Prostate gland (tissue), 2 donors: ENCODE results near the gene ZNF182. TPM values are rescaled to one million over a fixed set of nuclear protein-coding genes. Genes with fewer than 3 reads are reported as not detected.
"Not testable (repeated sequence)": the region's sequence is repeated elsewhere in the genome, so short reads cannot be mapped to it uniquely, and the experiment has no call there.

Experiments
- DNase-seq: peaks from one replicate; pipeline ENCODE4 v3.0.0-alpha.2; 2019; ENCODE audit warnings: low spot score
- H3K27ac ChIP-seq, 2 donors: fragments of 200-600 bp; sonication (generic); 2 replicates each; pipeline ENCODE4 v1.5.1; 2017 to 2019
- H3K27me3 ChIP-seq: fragments of 200-600 bp; sonication (generic); replicated peaks from 2 replicates; pipeline ENCODE4 v1.5.1; 2019; ENCODE audit not compliant: insufficient read depth
- H3K36me3 ChIP-seq, 2 donors: fragments of 200-600 bp; sonication (generic); 1 replicate in 1 of 2; 2 replicates in 1 of 2; pipeline versions ENCODE4 v1.5.1 to v1.8.1; 2017 to 2019
- H3K4me1 ChIP-seq: fragments of 200-600 bp; sonication (generic); replicated peaks from 2 replicates; pipeline ENCODE4 v1.5.1; 2019
- H3K4me3 ChIP-seq, 2 donors: fragments of 200-600 bp; sonication (generic); 2 replicates each; pipeline ENCODE4 v1.5.1; 2017 to 2019
- H3K9me3 ChIP-seq: fragments of 200-600 bp; sonication (generic); 2 replicates; pipeline ENCODE4 v1.5.1; 2017
- POLR2A ChIP-seq: fragments of 450-650 bp; IDR thresholded peaks from one replicate; pipeline ENCODE4 v1.6.1; 2016; ENCODE audit warnings: antibody characterized with exemption, mild to moderate bottlenecking
- POLR2AphosphoS5 ChIP-seq: sonication (generic); formaldehyde crosslinking; IDR thresholded peaks from one replicate; pipeline ENCODE4 v1.6.1; 2017; ENCODE audit warnings: antibody characterized with exemption
- WGBS: methylation state at CpG from one replicate; pipeline ENCODE4 v1.1.5; 2018; 5-methylcytosine and 5-hydroxymethylcytosine counted together
- intact Hi-C: fragments of 100-400 bp; cut with DNase I; formaldehyde crosslinking; loops from one replicate; pipeline ENCODE4 v1.14.2; 2022
- total RNA-seq, 2 donors: library from RNA; depleted of rRNA; stranded (reverse); fragments of >200 nt; gene quantifications; one replicate each; pipeline ENCODE4 v1.1.0, GENCODE V29; 2016
- TF ChIP-seq, protein P1 (sequence below), 4 experiments: fragments of 200-600 bp in 2 of 4; fragments of 450-650 bp in 2 of 4; sonication (generic) in 2 of 4; IDR thresholded peaks; 1 replicate in 3 of 4; 2 replicates in 1 of 4; pipeline ENCODE4 v1.5.1; 2016 to 2019; ENCODE audit warnings: antibody characterized with exemption in 4 of 4, mild to moderate bottlenecking in 2 of 4, moderate library complexity in 2 of 4

Gene ZNF182
- total RNA-seq, result 1 to 10 TPM; 5.6 to 6.5 TPM

DNA sequence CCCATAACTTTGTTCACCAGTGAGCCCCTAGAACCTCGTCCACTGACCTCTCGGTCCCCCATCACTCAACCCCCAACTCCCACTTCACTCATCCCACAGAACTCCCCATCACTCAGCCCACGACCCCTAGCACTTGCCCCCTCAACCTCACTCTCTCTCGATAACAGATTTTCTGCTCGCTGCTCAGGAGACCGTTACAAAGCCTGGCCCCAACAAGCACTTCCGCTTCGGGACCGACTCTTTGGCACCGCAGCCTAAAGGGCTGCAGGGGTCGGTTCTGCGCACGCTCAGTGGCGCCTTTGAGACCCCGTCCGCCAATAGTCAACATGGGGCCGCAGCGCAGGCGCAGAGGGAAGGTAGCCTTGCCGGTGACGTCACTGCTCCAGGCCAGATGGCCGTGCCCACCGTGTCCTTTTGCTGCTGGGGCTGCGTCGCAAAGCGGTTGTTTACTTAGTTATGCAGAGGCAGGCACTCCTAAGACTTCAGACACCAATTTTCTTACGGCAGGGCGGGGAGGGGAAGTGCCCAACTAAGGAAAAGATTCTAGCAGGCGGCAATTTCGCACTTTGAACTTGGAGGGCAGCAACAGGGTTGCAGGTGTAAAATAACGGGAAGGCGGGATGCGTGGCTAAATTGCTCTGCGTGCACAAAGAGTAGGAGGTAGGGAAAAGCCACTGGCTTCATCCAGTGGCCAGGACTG is at the start of gene ZNF182:
Gene ZNF182 (minus strand): TSS at position 232 of the 700 bp plus-strand sequence. CDS start 1,380 bp downstream, outside the sequence.
- 0% methylated on average over 16 of the region's 34 CpGs for WGBS
- intact Hi-C loops, result no loop called here
- peak within 1 kb of the TSS; percentile 53 to 69 for H3K27ac ChIP-seq
- H3K27me3 ChIP-seq, result no peaks in the 10 kb centered on the region
- no peaks in the 10 kb centered on the region for H3K9me3 ChIP-seq
- no peaks in the 10 kb centered on the region for H3K4me1 ChIP-seq
- DNase-seq, result peak; percentile 71
- H3K4me3 ChIP-seq, result peak within 1 kb of the TSS; percentile 40 to 49
- peak; percentile 83 for TF ChIP-seq POLR2AphosphoS5
- TF ChIP-seq, protein P1, sequence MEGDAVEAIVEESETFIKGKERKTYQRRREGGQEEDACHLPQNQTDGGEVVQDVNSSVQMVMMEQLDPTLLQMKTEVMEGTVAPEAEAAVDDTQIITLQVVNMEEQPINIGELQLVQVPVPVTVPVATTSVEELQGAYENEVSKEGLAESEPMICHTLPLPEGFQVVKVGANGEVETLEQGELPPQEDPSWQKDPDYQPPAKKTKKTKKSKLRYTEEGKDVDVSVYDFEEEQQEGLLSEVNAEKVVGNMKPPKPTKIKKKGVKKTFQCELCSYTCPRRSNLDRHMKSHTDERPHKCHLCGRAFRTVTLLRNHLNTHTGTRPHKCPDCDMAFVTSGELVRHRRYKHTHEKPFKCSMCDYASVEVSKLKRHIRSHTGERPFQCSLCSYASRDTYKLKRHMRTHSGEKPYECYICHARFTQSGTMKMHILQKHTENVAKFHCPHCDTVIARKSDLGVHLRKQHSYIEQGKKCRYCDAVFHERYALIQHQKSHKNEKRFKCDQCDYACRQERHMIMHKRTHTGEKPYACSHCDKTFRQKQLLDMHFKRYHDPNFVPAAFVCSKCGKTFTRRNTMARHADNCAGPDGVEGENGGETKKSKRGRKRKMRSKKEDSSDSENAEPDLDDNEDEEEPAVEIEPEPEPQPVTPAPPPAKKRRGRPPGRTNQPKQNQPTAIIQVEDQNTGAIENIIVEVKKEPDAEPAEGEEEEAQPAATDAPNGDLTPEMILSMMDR (IDR thresholded peaks at IDR 0.05), result no peak
- peak; percentile 29 for TF ChIP-seq POLR2A
- no peaks in the 10 kb centered on the region for H3K36me3 ChIP-seq

DNA sequence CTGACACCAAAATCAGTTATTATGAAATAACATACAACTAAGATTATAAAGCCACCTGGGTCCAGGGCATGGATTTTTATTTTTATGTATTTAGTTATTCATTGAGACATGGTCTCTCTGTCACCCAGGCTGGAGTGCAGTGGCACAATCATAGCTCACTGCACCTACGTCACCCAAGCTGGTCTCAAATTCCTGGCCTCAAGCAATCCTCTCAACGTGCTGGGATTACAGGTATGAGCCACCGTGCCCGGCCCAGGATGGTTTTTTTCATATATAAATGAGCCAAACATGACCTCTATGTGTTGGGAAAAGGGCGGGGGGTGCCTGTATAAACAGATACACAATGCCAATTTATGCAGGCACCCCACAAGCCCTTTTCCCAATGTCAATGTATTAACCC is 43.1 kb upstream of the ZNF182 start:
- no peak for TF ChIP-seq POLR2A
- Histone ChIP-seq H3K4me1 (no peaks in the 10 kb centered on the region), H3K36me3 (no peaks in the 10 kb centered on the region), H3K27ac (no peak overlapping the region), H3K27me3 (no peaks in the 10 kb centered on the region), H3K4me3 (no peak overlapping the region), H3K9me3 (no peaks in the 10 kb centered on the region)
- no peak for DNase-seq
- 93% methylated on average over 3 of the region's 5 CpGs for WGBS
- intact Hi-C loops, result no loop called here

DNA sequence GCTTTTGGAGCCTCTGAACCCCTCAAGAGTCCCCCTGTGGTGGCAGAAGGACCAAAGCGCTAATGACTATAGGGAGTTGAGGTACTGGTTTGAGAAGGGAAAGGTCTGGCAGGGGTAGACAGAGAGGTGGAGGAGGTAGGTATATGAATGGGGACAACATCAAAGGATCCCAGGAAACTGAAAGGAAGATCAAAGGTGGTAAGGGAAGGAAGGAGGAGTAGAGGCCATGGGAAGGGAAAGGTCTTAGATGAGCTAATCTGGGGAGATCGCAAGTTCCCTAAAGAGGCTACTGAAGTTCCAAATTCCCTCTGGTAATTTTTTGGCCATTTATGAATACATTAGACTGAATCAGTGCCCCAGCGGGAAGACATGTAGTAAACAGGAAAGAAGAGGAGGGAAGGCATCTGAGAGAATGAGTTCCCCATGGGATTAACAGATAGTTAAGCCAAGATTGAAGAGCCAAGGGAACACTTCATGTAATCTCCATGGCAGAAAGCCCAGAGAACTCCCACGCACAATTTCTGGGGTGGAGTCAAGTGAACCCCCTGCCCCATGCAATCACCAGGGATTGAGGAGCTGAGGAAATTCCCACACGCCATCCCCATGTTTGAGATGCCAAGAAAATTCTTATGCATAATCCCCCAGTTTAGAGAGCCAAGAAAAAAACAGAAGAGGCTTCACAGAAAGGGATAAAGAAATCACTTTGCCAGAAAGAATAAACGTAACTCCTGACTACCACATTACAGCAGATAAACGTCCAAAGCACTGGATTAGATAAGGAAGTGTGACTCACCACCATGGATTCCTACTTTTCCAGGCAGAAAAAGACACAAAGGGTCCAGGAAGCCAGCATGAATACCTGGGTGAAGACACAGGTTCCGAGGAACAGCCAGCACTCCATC is 41.9 kb upstream of the ZNF182 start:
- Histone ChIP-seq H3K27ac (no peak overlapping the region), H3K4me1 (no peaks in the 10 kb centered on the region), H3K36me3 (no peaks in the 10 kb centered on the region), H3K9me3 (no peaks in the 10 kb centered on the region), H3K27me3 (no peaks in the 10 kb centered on the region), H3K4me3 (no peak overlapping the region)
- TF ChIP-seq, protein P1 (IDR thresholded peaks at IDR 0.05), result no peak
- TF ChIP-seq POLR2AphosphoS5, result no peak
- no peak for TF ChIP-seq POLR2A
- DNase-seq, result no peak
- WGBS, result 68% methylated on average over 8 of the region's 8 CpGs
- intact Hi-C loops, result no loop called here

DNA sequence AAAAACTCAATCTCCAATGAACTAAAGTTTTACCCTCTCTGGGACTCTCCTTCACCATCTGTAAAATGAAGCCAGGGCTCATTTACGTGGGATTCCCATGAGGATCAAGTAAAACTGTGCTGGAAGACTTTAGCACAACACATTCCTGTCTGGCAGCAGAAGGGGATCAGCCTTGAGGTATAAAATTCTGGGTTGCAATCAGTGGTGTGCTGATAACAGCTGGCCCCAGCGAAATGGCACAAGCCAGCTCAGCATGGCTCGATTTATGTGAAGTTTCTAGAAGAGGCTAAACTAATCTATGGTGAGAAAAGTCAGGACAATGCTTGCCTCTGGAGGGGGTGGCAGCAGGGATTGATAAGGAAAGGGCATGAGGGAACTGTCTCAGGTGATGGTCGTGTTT is 39.3 kb upstream of the ZNF182 start:
- DNase-seq, result no peak
- Histone ChIP-seq H3K27me3 (no peaks in the 10 kb centered on the region), H3K9me3 (no peaks in the 10 kb centered on the region), H3K4me3 (no peak overlapping the region), H3K27ac (no peak overlapping the region), H3K4me1 (no peaks in the 10 kb centered on the region), H3K36me3 (no peaks in the 10 kb centered on the region)
- 86% methylated on average over 4 of the region's 4 CpGs for WGBS
- no peak for TF ChIP-seq POLR2A
- no peak for TF ChIP-seq POLR2AphosphoS5
- TF ChIP-seq, protein P1 (IDR thresholded peaks at IDR 0.05), result no peak
- intact Hi-C loops, result no loop called here

DNA sequence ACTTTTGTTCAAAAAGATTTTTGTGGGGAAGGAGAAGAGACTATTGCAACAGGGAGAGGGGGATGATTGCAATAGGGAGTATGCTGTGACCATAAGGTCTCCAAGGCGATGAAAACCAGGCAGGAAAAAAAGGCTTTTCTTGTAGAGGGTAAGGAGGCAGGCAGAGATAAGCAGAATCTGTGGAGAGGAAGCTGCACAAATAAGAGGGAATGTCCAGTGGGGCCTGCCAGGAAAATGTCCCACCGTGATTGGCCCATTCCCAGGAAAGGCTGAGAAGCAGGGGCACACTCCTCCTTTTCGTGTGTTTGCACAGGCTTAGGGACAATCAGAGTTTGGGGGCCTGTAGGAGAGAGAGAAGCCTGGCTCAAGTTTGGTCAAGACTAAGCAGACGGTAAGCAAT is 32.1 kb upstream of the ZNF182 start:
- no peaks in the 10 kb centered on the region for H3K9me3 ChIP-seq
- H3K4me3 ChIP-seq, result no peak overlapping the region
- intact Hi-C loops, result no loop called here
- no peak overlapping the region for H3K27ac ChIP-seq
- no peaks in the 10 kb centered on the region for H3K36me3 ChIP-seq
- 61% methylated on average over 4 of the region's 4 CpGs for WGBS
- no peak for DNase-seq
- no peaks in the 10 kb centered on the region for H3K27me3 ChIP-seq
- TF ChIP-seq, protein P1 (IDR thresholded peaks at IDR 0.05), result no peak
- TF ChIP-seq POLR2AphosphoS5, result no peak
- TF ChIP-seq POLR2A, result no peak
- no peaks in the 10 kb centered on the region for H3K4me1 ChIP-seq

DNA sequence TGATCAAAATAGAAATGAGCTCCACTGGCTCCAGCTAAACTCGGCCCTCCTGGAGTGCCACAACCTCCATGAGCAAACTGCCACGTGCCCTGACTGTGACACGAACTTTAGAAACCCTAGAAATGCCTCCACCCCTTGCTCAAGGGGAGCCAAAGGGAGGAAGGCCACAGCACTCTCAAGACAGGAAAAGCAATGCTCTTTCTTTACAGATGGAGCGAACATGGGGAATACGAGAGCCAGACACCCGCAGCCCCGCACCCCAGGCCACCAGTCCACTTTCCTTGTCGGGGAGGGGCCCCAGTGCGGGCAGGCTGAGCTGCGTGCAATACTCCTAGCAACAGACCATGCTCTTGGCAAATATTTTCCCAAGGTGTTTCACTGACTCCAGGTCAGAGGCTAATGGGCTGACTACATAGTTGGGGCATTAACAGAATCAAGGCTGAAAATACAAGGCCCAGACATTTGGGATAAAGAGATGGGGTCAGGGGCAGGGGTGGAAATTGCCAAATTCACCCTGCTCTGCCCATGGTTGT is 26.9 kb upstream of the ZNF182 start:
- DNase-seq, H3K4me3 ChIP-seq: not testable (repeated sequence)
- 75% methylated on average over 10 of the region's 10 CpGs for WGBS

More for the DNA sequence above, 26.9 kb upstream of the ZNF182 start:
- H3K27me3 ChIP-seq, H3K9me3 ChIP-seq, intact Hi-C loops, H3K4me1 ChIP-seq, H3K27ac ChIP-seq, H3K36me3 ChIP-seq: not testable (repeated sequence)
